ENCODE results near the gene KCMF1. TPM values are rescaled to one million over a fixed set of nuclear protein-coding genes. Genes with fewer than 3 reads are reported as not detected.

KCMF1 gene
- total and polyA plus RNA-seq, 2 of the 13 experiments (the other 11 are each of a cell fraction or from before 2014, with no cell fraction given): 62.1 to 116 TPM

GRCh38 chr2:85083092-85083491, 112.1 kb downstream of the KCMF1 start:
- intact Hi-C loops (cut with micrococcal nuclease; ENCODE audit: unreplicated experiment) (no loop called here), in situ Hi-C loops (cut with HindIII; ENCODE audit: extremely low pct_ligation_motif_present, low pct_unique_long_range_greater_than_20kb) (no loop called here)
- H3K79me2 ChIP-seq (ENCODE audit: insufficient read depth, low read length): no peaks in the 10 kb centered on the region
- ChIA-PET POLR2A (no interaction called here), CTCF (ENCODE audit: low intra/inter-chr PET ratio, low total read pairs) (no interaction called here)
- H3K4me1 ChIP-seq (ENCODE audit: insufficient read depth, low read length): no peaks in the 10 kb centered on the region
- H3K27ac ChIP-seq (ENCODE audit: extremely low read length, insufficient read depth, low read length): no peak overlapping the region
- H2AFZ ChIP-seq (ENCODE audit: low read length): no peak overlapping the region
- H3K4me3 ChIP-seq (replicated peaks in 1 of 3; ENCODE audit: insufficient read depth in 1 of 3, low read depth in 2 of 3, low read length in 3 of 3): no peak overlapping the region
- no TSS peak for BruUV-seq (replicated peaks)
- DNase-seq (ENCODE audit: low spot score) (no peak), FAIRE-seq (no peak), ATAC-seq (no peak)
- H3K9ac ChIP-seq (ENCODE audit: insufficient read depth, low read depth, low read length): no peak overlapping the region
- no peak for TF ChIP-seq ZNF34 (CRISPR knock-in tag; IDR thresholded peaks at IDR 0.05; ENCODE audit: borderline replicate concordance)
- TF ChIP-seq KLF16 (CRISPR knock-in tag; IDR thresholded peaks at IDR 0.05): no peak
- TF ChIP-seq PCBP2 (optimal IDR thresholded peaks at IDR 0.05; ENCODE audit: low read depth, low read length, poor library complexity, severe bottlenecking): peak; percentile 83
- TF ChIP-seq ZFAT (CRISPR knock-in tag; conservative IDR thresholded peaks at IDR 0.05): no peak
- no peak for TF ChIP-seq CREM (IDR thresholded peaks at IDR 0.05)
- no peak for TF ChIP-seq CREM (CRISPR knock-in tag; IDR thresholded peaks at IDR 0.05)
- 0 out of 2 replicates have a peak, but pooled peaks have one; percentile 41 for TF ChIP-seq PLRG1 (conservative IDR thresholded peaks at IDR 0.05)
- no peak overlapping the region for H3K4me2 ChIP-seq (ENCODE audit: low read depth, low read length)
- H4K20me1 ChIP-seq (ENCODE audit: insufficient read depth, low read length): no peaks in the 10 kb centered on the region
- no peaks in the 10 kb centered on the region for H3K36me3 ChIP-seq (replicated peaks in 1 of 2; ENCODE audit: control insufficient read depth in 1 of 2, insufficient read depth in 2 of 2, low read length in 2 of 2)
- no peaks in the 10 kb centered on the region for H3K9me3 ChIP-seq (ENCODE audit: low read length)
- peaks cover 0 to 4% of the 10 kb centered on the region in 2 experiments; a peak in 1 of 5 replicates for H3K27me3 ChIP-seq (ENCODE audit: control insufficient read depth in 1 of 2, insufficient read depth in 2 of 2, low read length in 2 of 2)

- ATAC-seq (no peak), DNase-seq (ENCODE audit: low spot score) (no peak), FAIRE-seq (no peak)
- ChIA-PET POLR2A (no interaction called here), CTCF (ENCODE audit: low intra/inter-chr PET ratio, low total read pairs) (no interaction called here)
- Histone ChIP-seq H3K36me3 (replicated peaks in 1 of 2; ENCODE audit: control insufficient read depth in 1 of 2, insufficient read depth in 2 of 2, low read length in 2 of 2) (no peaks in the 10 kb centered on the region), H4K20me1 (ENCODE audit: insufficient read depth, low read length) (no peaks in the 10 kb centered on the region), H3K4me1 (ENCODE audit: insufficient read depth, low read length) (no peaks in the 10 kb centered on the region), H2AFZ (ENCODE audit: low read length) (no peak overlapping the region), H3K9me3 (ENCODE audit: low read length) (no peaks in the 10 kb centered on the region), H3K79me2 (ENCODE audit: insufficient read depth, low read length) (no peaks in the 10 kb centered on the region), H3K4me3 (replicated peaks in 1 of 3; ENCODE audit: insufficient read depth in 1 of 3, low read depth in 2 of 3, low read length in 3 of 3) (no peak overlapping the region), H3K27ac (ENCODE audit: extremely low read length, insufficient read depth, low read length) (no peak overlapping the region), H3K27me3 (ENCODE audit: control insufficient read depth in 1 of 2, insufficient read depth in 2 of 2, low read length in 2 of 2) (peaks cover 4 to 18% of the 10 kb centered on the region in 2 experiments; a peak in 4 of 5 replicates), H3K4me2 (ENCODE audit: low read depth, low read length) (no peak overlapping the region), H3K9ac (ENCODE audit: insufficient read depth, low read depth, low read length) (no peak overlapping the region)
- intact Hi-C loops (cut with micrococcal nuclease; ENCODE audit: unreplicated experiment) (no loop called here), in situ Hi-C loops (cut with HindIII; ENCODE audit: extremely low pct_ligation_motif_present, low pct_unique_long_range_greater_than_20kb) (no loop called here)
- no TSS peak for BruUV-seq (replicated peaks)
- 3% methylated on average over 3 of the region's 3 CpGs for WGBS (ENCODE audit: low lambda C conversion rate)
- no peak for TF ChIP-seq TARDBP (CRISPR knock-in tag; IDR thresholded peaks at IDR 0.05)
- TF ChIP-seq HNF1A (IDR thresholded peaks at IDR 0.05; ENCODE audit: low read depth): no peak
- no peak for TF ChIP-seq HNF1A (CRISPR knock-in tag; IDR thresholded peaks at IDR 0.05; ENCODE audit: borderline replicate concordance)
- no peak for TF ChIP-seq ZNF337 (CRISPR knock-in tag; IDR thresholded peaks at IDR 0.05; ENCODE audit: borderline replicate concordance, low read depth)
- no peak for TF ChIP-seq RELA (CRISPR knock-in tag; IDR thresholded peaks at IDR 0.05)
- TF ChIP-seq POLR2G (IDR thresholded peaks at IDR 0.05; ENCODE audit: low read depth, low read length): no peak
- TF ChIP-seq HNRNPUL1 (IDR thresholded peaks at IDR 0.05; ENCODE audit: low read depth, low read length): no peak
- no peak for TF ChIP-seq ATRX (CRISPR knock-in tag; IDR thresholded peaks at IDR 0.05; ENCODE audit: borderline replicate concordance)
- no peak for TF ChIP-seq FOXO1 (CRISPR knock-in tag; IDR thresholded peaks at IDR 0.05)
- TF ChIP-seq ESRRA (CRISPR knock-in tag; IDR thresholded peaks at IDR 0.05; ENCODE audit: low read depth): no peak
- TF ChIP-seq CCAR2 (optimal IDR thresholded peaks at IDR 0.05; ENCODE audit: low read depth, low read length): no peak
- no peak for TF ChIP-seq SOX5 (CRISPR knock-in tag; IDR thresholded peaks at IDR 0.05; ENCODE audit: borderline replicate concordance)
Measured at GRCh38 chr2:85085563-85085962, 114.6 kb downstream of the KCMF1 start.
